BE2C (cell line): ENCODE data around the gene SLC25A20.

Experiments
- DNase-seq: peaks from one replicate; pipeline ENCODE4 v3.0.0-alpha.2; 2020
- H3K27me3 ChIP-seq: fragments of 250-450 bp; sonication (Bioruptor Pico); 2 replicates; pipeline ENCODE4 v1.5.1; 2020; ENCODE audit warnings: mild to moderate bottlenecking
- H3K36me3 ChIP-seq: fragments of 250-450 bp; sonication (Bioruptor Pico); 2 replicates; pipeline ENCODE4 v1.5.1; 2020; ENCODE audit warnings: mild to moderate bottlenecking
- H3K4me1 ChIP-seq: fragments of 250-450 bp; sonication (Bioruptor Pico); 2 replicates; pipeline ENCODE4 v1.5.1; 2020
- H3K4me3 ChIP-seq: 2 replicates; pipeline ENCODE4 v1.5.1; 2011; ENCODE audit warnings: low read depth, low read length
- H3K9me3 ChIP-seq: fragments of 250-450 bp; sonication (Bioruptor Pico); 2 replicates; pipeline ENCODE4 v1.5.1; 2020
- TF ChIP-seq, protein P1 (sequence below): IDR thresholded peaks from 2 replicates; pipeline ENCODE4 v1.5.1; 2012; ENCODE audit warnings: mild to moderate bottlenecking, low read depth, low read length

The SLC25A20 gene

DNA sequence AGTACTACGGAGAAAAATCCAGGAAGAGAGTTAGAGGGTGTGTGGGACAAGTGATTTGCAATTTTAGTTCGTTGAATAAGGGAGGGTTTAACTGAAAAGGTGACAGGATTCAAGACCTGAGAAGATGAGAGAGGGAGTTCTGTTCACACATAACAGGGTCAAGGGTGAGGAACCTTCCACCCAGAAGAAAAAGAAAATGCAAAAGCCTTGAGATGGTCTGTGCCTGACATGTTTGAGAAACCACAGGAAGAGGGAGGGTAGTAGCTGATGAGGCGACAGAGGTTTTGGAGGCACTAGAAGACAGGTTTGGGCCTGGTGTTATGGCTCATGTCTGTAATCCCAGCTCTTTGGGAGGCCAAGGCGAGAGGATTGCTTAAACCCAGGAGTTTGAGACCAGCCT is 591 bp upstream of the SLC25A20 start:
- Histone ChIP-seq H3K27me3 (no peaks in the 10 kb centered on the region), H3K36me3 (no peaks in the 10 kb centered on the region), H3K4me1 (no peaks in the 10 kb centered on the region), H3K4me3 (peak overlapping the region; percentile 66), H3K9me3 (no peaks in the 10 kb centered on the region)
- DNase-seq = no peak
- TF ChIP-seq, protein P1, sequence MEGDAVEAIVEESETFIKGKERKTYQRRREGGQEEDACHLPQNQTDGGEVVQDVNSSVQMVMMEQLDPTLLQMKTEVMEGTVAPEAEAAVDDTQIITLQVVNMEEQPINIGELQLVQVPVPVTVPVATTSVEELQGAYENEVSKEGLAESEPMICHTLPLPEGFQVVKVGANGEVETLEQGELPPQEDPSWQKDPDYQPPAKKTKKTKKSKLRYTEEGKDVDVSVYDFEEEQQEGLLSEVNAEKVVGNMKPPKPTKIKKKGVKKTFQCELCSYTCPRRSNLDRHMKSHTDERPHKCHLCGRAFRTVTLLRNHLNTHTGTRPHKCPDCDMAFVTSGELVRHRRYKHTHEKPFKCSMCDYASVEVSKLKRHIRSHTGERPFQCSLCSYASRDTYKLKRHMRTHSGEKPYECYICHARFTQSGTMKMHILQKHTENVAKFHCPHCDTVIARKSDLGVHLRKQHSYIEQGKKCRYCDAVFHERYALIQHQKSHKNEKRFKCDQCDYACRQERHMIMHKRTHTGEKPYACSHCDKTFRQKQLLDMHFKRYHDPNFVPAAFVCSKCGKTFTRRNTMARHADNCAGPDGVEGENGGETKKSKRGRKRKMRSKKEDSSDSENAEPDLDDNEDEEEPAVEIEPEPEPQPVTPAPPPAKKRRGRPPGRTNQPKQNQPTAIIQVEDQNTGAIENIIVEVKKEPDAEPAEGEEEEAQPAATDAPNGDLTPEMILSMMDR = no peak

DNA sequence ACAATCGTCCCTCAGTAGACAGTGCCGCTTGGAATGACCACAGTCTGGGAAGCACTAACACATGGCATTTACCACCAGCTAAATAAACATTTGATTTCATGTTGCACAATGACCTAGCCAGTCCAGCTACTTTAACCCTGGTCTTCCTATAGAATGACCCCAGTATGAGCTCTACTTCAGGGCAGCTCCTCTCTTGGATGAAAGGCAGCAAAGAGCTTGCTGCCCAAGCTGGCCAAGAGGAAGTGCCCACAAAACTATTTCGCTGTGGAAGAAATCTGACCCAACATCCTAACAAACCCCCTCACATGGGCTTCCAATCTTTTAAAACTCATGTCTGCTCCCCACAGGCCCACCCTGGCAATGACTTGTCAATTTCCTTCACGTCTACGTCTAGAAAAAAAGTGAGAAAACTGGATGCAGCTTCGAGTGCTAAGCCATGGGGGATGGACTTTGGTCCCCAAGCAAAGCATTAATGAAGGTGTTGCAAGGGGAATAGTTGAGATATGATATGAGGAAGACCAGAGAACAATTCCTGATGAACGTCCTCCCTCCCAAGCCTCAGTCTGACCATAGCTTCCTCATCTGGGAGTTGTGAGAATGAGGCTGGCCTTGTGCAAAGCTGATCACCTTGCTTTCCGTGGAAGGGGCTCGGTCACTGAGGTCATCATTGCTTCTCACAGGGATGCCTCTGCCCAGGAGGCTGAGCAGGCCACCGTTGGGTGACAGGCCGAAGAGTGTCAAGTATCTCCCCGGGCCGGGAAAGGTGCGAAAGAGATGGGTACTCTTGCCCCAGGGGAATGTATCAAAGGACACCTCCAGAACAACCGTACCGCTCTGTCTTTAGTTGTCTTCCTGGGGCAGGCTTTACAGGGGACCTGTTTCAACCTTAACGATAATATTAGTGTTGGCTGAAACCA is 964 bp downstream of the SLC25A20 start:
- DNase-seq = no peak
- H3K4me1 ChIP-seq = no peaks in the 10 kb centered on the region
- no peaks in the 10 kb centered on the region for H3K27me3 ChIP-seq
- H3K9me3 ChIP-seq = no peaks in the 10 kb centered on the region
- TF ChIP-seq, protein P1 = no peak
- no peaks in the 10 kb centered on the region for H3K36me3 ChIP-seq
- H3K4me3 ChIP-seq = peak overlapping the region; percentile 66

DNA sequence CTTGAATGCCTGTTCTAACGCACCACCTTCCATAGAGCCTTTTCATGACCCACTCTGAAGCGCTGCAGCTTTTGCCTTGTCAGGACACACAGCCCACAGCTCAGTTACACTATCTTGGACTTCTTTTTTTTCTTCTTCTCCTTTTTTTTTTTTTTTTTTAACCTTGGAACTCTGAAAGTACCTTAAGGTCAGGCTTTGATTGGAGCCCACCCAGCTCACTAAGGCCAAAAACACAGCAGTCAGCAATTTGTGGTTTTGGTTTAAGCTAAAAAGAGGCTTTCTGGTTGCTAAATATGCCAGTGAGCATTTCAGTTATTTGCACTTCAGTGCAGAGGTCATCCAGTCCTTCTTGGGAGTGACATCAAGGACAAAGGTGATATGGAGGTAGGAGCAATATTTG is 1.7 kb downstream of the SLC25A20 start:
- no peak for DNase-seq
- no peak overlapping the region for H3K4me3 ChIP-seq
- H3K36me3 ChIP-seq = no peaks in the 10 kb centered on the region
- H3K27me3 ChIP-seq = no peaks in the 10 kb centered on the region
- no peaks in the 10 kb centered on the region for H3K9me3 ChIP-seq
- H3K4me1 ChIP-seq = no peaks in the 10 kb centered on the region
- TF ChIP-seq, protein P1 = no peak

DNA sequence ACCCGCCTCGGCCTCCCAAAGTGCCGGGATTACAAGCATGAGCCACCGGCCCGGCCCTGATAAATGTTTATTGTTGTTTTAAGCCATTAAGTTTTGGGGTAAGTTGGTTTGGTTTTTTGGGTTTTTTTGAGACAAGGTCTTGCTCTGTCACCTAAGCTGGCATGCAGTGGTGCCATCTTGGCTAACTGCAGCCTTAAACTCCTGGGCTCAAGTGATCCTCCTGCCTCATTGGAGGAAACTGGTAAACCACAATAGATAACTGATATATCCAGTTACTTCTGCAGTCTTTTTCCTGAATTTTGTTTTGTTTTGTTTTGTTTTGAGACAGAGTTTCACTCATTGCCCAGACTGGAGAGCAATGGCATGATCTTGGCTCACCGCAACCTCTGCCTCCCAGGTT is 4.2 kb downstream of the SLC25A20 start:
- TF ChIP-seq, protein P1 = no peak
- no peaks in the 10 kb centered on the region for H3K4me1 ChIP-seq
- DNase-seq = no peak
- H3K27me3 ChIP-seq = no peaks in the 10 kb centered on the region
- no peaks in the 10 kb centered on the region for H3K36me3 ChIP-seq
- H3K4me3 ChIP-seq = no peak overlapping the region
- H3K9me3 ChIP-seq = no peaks in the 10 kb centered on the region

DNA sequence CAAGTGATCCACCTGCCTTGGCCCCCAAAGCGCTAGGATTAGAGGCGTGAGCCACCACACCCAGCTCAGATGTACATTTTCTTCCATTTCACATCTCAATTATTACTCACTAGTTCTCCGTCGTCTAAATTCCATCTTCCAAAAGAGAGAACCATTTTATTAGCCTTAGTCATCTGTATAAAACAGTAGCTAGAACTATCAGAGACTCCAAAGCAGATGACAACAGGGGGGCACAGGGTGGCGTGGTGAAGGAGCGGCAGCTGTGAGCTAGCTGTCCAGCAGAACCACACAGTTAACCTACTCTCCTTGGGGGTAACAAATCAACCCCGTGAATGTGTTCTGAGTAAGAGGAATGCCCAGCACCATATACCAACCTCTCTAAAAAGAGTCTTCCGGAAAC is 7.1 kb downstream of the SLC25A20 start:
- DNase-seq = no peak
- H3K27me3 ChIP-seq = no peaks in the 10 kb centered on the region
- H3K9me3 ChIP-seq = no peaks in the 10 kb centered on the region
- H3K4me3 ChIP-seq = no peak overlapping the region
- no peaks in the 10 kb centered on the region for H3K36me3 ChIP-seq
- TF ChIP-seq, protein P1 = no peak
- no peaks in the 10 kb centered on the region for H3K4me1 ChIP-seq

DNA sequence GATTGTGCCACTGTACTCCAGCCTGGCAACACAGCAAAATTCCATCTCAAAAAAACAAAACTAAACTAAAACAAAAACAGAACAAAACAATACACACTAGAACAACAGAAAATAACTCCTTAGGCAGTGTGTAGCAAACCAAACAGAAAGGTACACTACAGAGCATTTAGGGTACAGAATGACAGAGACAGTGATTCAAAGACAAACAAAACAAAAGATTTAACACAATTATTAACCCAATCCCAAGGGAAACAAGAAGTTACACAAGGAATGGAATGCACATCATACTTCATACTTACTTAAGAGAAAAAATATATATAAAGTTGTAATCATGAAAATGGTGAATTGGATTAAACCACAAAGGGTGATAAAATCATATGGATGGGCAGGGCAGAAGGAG is 12.9 kb downstream of the SLC25A20 start:
- no peaks in the 10 kb centered on the region for H3K27me3 ChIP-seq
- H3K36me3 ChIP-seq = no peaks in the 10 kb centered on the region
- H3K4me1 ChIP-seq = no peaks in the 10 kb centered on the region
- TF ChIP-seq, protein P1 = no peak
- no peak for DNase-seq
- no peak overlapping the region for H3K4me3 ChIP-seq
- no peaks in the 10 kb centered on the region for H3K9me3 ChIP-seq
